Islet precursor cell (in vitro differentiated cells): ENCODE data around the gene EYS.

ENCODE experiments used
- DNase-seq: peaks from one replicate; pipeline ENCODE4 v3.0.0-alpha.2; 2018

EYS gene

GRCh38 chr6:64197246-64197645 lies 1509.8 kb downstream of the EYS start:
- no peak for DNase-seq

GRCh38 chr6:64186592-64186991 lies 1520.4 kb downstream of the EYS start:
- DNase-seq = no peak

DNA sequence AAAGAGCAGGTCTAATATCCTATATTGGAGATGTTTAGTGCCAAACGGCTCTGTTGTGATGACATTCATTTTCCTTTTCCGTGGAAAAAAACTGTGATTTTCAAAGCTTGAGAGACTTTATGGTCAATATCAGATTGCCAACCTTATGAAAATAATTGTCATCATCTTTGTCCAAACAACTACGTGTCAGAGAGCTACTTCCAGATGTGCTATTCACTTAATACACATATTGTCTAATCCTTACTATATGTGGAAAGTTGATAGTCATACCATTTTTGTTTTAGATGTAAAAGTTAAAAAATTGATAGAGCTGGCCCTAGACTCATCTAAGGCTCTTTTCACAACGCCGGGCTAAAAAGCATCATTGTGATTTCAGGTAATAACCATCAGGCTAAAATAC lies 1521.4 kb downstream of the EYS start:
- no peak for DNase-seq

- DNase-seq = no peak
Measured at GRCh38 chr6:64175296-64175695, 1531.7 kb downstream of the EYS start.

DNA sequence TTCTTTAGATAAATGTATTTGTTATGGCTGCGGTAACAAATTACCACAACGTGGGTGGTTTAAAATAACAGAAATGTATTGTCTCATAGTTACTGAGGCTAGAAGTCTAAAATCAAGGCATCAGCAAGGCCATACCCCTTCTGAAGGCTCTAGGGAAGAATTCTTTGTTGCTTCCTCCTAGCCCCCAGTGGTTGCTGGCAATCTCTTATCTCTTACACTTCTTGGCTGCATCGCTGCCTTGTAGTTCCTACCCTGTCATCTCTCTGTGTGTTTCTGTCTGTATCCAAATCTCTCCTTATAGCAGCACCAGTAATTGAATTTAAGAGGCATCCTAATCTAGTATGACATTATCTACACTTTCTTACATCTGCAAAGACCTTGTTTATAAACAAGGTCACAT lies 1536.7 kb downstream of the EYS start:
- no peak for DNase-seq

DNA sequence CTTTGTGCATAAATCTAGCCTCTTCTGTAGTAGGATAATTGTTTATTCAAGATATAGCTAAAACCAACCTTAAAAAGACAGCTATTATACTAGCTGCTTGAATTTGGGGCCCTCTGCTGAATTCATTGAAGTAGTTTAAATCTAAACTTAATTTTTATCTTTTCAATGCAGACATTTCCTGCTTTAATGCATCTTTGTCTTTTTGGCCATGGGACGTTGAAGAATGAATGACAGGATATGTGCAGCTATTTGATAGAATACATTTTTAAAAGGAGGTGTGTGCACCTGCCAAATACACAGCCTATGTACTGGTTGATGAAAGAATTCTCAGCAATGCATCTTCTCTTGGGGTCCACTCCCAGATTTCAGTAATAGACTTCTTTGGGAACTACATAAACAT lies 1546.5 kb downstream of the EYS start:
- no peak for DNase-seq

- no peak for DNase-seq
Measured at GRCh38 chr6:64155063-64155462, 1552.0 kb downstream of the EYS start.

DNA sequence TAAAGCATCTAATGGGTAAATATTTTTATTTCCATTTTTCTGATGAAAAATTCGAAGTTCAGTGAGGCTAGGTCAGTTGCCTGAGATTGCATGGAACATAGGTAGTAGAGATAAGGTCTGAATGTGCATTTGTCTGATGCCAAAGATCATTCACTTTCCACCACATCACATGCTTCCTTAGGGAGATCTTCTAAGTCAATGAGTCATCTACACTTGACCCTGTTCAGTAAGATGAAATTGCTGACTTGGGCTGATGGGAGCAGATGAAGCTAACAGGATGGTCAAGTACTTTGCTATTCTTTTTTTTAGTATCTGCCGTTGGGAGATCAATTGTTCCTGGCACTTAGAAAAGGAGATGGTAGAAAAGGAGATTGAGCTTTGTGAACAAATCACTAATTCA lies 1560.2 kb downstream of the EYS start:
- no peak for DNase-seq

DNA sequence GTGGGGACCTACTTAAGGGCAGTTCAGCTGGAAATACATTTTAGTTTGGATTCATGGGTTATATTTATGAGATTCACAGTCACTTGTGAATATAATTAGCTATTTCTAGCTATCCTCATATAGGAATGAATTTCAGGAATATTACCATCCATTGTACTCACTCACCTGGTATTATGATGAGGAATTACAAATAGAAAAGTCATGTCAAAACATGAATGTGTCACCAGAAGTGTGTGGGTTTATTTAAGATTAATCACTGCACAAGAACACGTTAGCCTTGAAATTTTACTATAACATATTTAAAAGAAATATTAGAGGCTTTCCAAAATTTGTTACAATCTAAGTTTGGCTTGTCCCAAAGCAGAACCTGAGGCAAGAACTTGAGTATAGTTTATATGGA lies 1560.9 kb downstream of the EYS start:
- DNase-seq = no peak

DNA sequence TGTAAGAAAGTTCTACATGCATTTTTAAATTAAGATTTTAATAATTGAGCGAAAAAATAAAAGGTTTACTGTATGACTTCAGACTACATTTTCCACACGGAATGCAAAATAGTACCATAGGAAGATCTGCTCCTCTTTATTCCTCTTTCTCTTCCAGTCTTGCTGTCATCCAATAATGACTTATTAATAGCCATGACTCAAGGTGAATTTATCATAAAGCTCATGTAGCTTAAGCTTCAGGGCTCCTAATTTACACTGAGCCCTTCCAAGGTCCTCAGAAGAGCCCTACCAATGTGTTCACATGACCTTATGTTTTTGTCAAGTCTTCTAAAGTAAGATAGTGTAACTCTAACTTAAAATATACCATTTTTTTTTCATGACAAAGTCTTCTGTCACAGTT lies 1561.4 kb downstream of the EYS start:
- no peak for DNase-seq

DNA sequence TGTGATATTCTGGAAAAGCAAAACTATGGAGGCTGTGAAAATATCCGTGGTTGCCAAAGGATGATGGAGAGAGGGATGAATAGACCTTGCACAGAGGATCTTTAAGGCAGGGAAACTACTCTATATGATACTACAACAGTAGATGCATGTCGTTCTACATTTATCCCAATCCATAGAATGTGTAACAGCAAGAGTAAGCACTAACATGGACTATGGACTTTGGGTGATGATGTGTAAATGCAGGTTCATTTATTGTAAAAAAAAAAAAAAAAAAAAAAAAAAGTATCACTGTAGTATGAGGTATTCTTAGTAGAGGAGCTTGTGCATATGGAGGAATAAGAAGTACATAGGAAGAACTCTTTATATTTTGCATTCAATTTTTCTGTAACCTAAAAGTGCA lies 1563.9 kb downstream of the EYS start:
- DNase-seq = no peak

DNA sequence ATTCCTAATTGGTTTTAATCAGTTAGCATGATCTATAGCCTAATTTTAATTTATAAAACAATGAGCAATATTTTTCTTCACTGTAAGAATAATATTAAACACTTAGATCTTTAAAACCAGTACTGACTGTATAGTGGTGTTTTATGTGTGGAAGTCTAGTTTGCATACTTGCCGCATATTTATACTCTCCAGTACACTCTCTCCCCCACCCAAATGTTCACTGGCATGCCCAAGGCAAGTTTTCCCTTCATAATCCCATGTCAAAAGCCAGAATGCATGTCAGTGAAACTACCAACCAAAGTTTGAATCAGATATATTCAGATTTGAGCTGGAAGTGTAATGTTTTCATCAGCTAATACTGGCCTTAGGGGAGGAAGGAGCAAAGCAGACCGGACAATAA lies 1565.3 kb downstream of the EYS start:
- no peak for DNase-seq

GRCh38 chr6:64128301-64129024 lies 1578.6 kb downstream of the EYS start:
- DNase-seq = no peak

- no peak for DNase-seq
Measured at GRCh38 chr6:64123761-64124633, 1583.0 kb downstream of the EYS start.

- no peak for DNase-seq
Measured at GRCh38 chr6:64122712-64123375, 1584.2 kb downstream of the EYS start.

- DNase-seq = no peak
Measured at GRCh38 chr6:64121011-64121565, 1585.9 kb downstream of the EYS start.

DNA sequence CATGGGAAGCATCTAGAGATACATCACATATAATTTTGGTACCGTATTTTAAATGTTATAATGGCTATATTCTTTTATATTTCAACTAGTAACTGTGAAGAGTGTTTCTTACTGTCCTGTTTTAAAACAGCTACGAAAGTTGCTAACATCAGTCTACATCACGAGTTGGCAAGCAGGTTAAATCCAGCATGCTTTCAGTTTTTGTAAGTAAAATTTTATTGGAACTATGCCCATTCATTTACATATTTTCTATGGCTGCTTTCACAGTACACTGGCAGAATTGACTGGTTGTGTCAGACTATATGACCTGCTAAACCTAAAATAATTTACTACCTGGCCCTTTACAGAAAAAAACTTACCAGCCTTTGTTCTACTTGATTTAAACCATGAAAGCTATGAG lies 1593.3 kb downstream of the EYS start:
- DNase-seq = no peak

- no peak for DNase-seq
Measured at GRCh38 chr6:64104051-64104450, 1603.0 kb downstream of the EYS start.

DNA sequence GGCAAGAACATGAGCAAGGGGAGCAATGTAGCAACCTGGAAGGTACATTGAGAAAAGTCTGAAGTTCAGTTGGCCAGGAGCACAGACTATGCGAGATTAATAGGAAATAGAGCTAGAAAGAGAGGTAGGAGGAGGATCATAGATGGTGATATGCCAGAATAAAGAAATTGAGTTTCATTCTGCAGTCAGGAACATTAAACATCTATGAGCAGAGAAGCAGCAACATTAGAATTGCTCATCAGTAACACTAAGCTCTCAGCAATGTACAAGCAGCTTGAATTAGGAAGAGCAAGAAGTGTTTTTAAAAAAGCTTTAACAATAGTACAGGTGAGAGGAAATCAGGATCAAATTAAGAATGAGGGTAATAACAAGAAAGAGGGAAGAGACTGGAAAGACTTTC lies 1603.5 kb downstream of the EYS start:
- no peak for DNase-seq

GRCh38 chr6:64100702-64101303 lies 1606.2 kb downstream of the EYS start:
- no peak for DNase-seq

DNA sequence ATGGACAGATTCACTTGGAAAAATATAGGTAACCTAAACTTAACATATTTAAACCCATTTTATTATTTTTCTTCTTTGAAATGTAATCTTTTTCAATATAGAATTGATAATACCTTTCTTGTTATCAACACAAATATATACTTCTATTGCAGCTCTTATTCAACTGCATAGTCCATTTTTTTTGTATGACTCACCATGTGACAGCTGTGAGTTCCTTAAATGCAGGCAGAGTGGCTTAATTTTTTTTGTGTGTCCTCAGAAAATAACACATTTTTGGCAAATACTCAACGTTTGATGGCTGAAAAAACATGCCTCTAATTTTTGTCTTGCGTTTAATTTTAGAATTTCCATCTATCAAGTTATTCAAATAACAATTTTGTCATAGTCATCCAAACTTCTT lies 1616.7 kb downstream of the EYS start:
- DNase-seq = no peak

DNA sequence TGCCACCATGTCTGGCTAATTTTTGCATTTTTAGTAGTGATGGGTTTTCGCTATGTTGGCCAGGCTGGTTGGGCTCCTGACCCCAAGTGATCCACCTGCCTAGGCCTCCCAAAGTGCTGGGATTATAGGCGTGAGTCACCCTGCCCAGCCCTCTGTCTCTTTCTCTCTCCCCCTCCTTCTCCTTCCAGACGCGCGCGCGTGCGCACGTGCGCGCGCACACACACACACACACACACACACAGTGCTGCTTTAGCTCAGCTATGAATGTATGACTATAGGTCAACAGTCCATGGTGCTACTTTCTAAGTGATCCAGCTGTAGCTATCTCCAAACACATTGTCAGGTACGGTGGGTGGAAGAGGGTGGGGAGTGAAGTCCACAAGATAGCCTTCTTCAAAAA lies 1621.9 kb downstream of the EYS start:
- DNase-seq = no peak

DNA sequence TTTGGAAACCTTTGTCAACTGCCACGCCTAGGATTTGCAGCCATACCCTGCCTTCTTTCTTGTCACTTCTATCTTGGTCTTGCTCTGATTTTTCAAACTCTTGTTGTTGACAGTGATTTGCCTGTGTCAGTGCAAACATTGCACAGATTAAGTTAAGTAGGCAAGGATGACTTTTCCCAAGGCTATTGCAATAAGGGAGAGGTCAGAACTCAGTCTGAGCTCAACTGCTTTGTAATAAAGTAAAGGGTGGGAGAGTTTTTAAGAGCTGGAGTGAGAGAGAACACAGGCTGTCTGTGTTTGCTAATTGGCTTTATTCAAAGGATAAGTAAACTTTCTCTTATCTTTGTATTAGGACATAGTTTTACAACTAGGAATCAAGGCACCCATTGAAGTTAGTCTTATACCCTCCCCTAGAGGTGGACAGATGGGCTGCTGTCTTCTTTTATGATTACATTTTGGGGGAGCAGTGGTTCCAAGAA lies 1622.8 kb downstream of the EYS start:
- DNase-seq = no peak
